Measurements from ENCODE around the gene STRADA. TPM values are rescaled to one million over a fixed set of nuclear protein-coding genes. Genes with fewer than 3 reads are reported as not detected.
A peak's percentile ranks its signal among the peaks of the same experiment; 100 is the strongest.

The STRADA gene
- total and polyA plus RNA-seq, 9 of the 15 experiments (the other 6 are each of a cell fraction or from before 2014, with no cell fraction given), result 6.6 to 33.0 (median 20.5) TPM

- TF ChIP-seq HDGF (IDR thresholded peaks at IDR 0.05) (no peak), CCNT2 (IDR thresholded peaks at IDR 0.05; ENCODE audit: borderline replicate concordance, extremely low read depth, insufficient read length, low read depth, low read length) (no peak), DIDO1 (tag; IDR thresholded peaks at IDR 0.05; ENCODE audit: low read depth) (no peak), KAT7 (CRISPR knock-in tag; IDR thresholded peaks at IDR 0.05; ENCODE audit: borderline replicate concordance) (no peak), CTBP1 (IDR thresholded peaks at IDR 0.05; ENCODE audit: borderline replicate concordance) (no peak), ZNF24 (IDR thresholded peaks at IDR 0.05) (no peak), HES1 (IDR thresholded peaks at IDR 0.05; ENCODE audit: low read depth) (no peak), HDAC3 (IDR thresholded peaks at IDR 0.05; ENCODE audit: borderline replicate concordance, partially characterized antibody) (no peak), CXXC5 (CRISPR knock-in tag; IDR thresholded peaks at IDR 0.05) (peak; percentile 36; the same call in 1 of the 2 replicates), PRDM10 (IDR thresholded peaks at IDR 0.05; ENCODE audit: partially characterized antibody) (peak; percentile 55), NBN (IDR thresholded peaks at IDR 0.05; ENCODE audit: low read depth) (0 out of 2 replicates have a peak, but pooled peaks have one; percentile 54)
These were observed 33.8 kb upstream of the STRADA start (continued) for GRCh38 chr17:63775420-63775819.

Measured in K562 (cell line).